Colonic mucosa (tissue), 4 donors: ENCODE results near the gene SRCIN1. TPM values are rescaled to one million over a fixed set of nuclear protein-coding genes. Genes with fewer than 3 reads are reported as not detected.
"Not testable (repeated sequence)": the region's sequence is repeated elsewhere in the genome, so short reads cannot be mapped to it uniquely, and the experiment has no call there.

Experiments used
- DNase-seq: peaks from one replicate; pipeline ENCODE4 v3.0.0-alpha.2; 2020
- H3K27ac ChIP-seq: fragments of 200-600 bp; one replicate; pipeline ENCODE4 v1.8.0; 2021
- H3K27me3 ChIP-seq: fragments of 200-600 bp; one replicate; pipeline ENCODE4 v1.8.0; 2021
- H3K36me3 ChIP-seq: fragments of 200-600 bp; one replicate; pipeline ENCODE4 v1.8.0; 2021
- H3K4me1 ChIP-seq: fragments of 200-600 bp; one replicate; pipeline ENCODE4 v1.8.0; 2021; ENCODE audit warnings: mild to moderate bottlenecking
- H3K4me3 ChIP-seq: fragments of 200-600 bp; one replicate; pipeline ENCODE4 v1.8.0; 2021
- H3K9ac ChIP-seq, 2 donors: one replicate each; pipeline ENCODE4 v1.7.0; 2013; ENCODE audit warnings: control low read depth in 2 of 2, low read depth in 2 of 2, low read length in 2 of 2
- H3K9me3 ChIP-seq: fragments of 200-600 bp; one replicate; pipeline ENCODE4 v1.8.0; 2021
- intact Hi-C: fragments of 100-400 bp; cut with DNase I; formaldehyde crosslinking; loops from one replicate; pipeline ENCODE4 v1.14.1; 2022
- total RNA-seq, 2 donors: library from RNA; stranded (reverse); fragmentation: NEBNext Ultra II Directional in 1 of 2; extraction: Animal tissue kit (Norgen Biotek cat#: 25700) in 1 of 2; gene quantifications; one replicate each; pipeline ENCODE4 v1.2.1, GENCODE V29; 2021
- TF ChIP-seq, protein P1 (sequence below): fragments of 200-600 bp; IDR thresholded peaks from one replicate; pipeline ENCODE4 v1.8.0; 2022; ENCODE audit warnings: antibody characterized with exemption, mild to moderate bottlenecking
- donor health status: healthy.
- donor health status: DM: no; HTN: no; CAD: no.
- donor health status: DM: no; HTN: no; CAD: no.

SRCIN1 gene
- total RNA-seq, 2 donors from 2014 or later = 1.1 to 4.2 TPM

GRCh38 chr17:38508954-38509771 lies 96.6 kb downstream of the SRCIN1 start:
- Histone ChIP-seq H3K4me1 (no peaks in the 10 kb centered on the region), H3K9ac (no peak overlapping the region), H3K36me3 (no peaks in the 10 kb centered on the region), H3K9me3 (no peaks in the 10 kb centered on the region), H3K4me3 (no peak overlapping the region), H3K27me3 (peaks cover 22% of the 10 kb centered on the region), H3K27ac (no peak overlapping the region)
- DNase-seq = peak; percentile 74
- TF ChIP-seq, protein P1, sequence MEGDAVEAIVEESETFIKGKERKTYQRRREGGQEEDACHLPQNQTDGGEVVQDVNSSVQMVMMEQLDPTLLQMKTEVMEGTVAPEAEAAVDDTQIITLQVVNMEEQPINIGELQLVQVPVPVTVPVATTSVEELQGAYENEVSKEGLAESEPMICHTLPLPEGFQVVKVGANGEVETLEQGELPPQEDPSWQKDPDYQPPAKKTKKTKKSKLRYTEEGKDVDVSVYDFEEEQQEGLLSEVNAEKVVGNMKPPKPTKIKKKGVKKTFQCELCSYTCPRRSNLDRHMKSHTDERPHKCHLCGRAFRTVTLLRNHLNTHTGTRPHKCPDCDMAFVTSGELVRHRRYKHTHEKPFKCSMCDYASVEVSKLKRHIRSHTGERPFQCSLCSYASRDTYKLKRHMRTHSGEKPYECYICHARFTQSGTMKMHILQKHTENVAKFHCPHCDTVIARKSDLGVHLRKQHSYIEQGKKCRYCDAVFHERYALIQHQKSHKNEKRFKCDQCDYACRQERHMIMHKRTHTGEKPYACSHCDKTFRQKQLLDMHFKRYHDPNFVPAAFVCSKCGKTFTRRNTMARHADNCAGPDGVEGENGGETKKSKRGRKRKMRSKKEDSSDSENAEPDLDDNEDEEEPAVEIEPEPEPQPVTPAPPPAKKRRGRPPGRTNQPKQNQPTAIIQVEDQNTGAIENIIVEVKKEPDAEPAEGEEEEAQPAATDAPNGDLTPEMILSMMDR = peak; percentile 57
- intact Hi-C loops = no loop called here

DNA sequence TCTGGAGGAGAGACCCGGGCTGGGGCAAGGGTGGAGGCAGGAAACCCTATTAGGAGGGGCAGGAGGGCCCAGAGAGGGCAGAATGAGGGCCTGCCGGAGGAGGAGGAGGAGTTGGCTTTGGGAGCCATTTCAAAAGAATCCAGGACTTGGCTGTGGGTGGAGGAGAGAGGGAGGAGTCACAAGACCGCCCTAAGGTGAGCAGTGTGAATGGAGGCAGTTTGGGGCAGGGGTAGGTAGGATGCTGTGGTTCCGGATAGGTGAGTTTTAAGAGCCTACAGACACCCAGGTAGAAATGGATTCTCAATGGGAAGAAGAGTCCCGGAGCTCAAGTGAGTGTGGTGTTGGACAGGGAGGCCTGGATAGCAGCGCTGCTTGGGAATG lies 97.2 kb downstream of the SRCIN1 start:
- Histone ChIP-seq H3K9me3 (no peaks in the 10 kb centered on the region), H3K27ac (no peak overlapping the region), H3K4me3 (no peak overlapping the region), H3K27me3 (peaks cover 22% of the 10 kb centered on the region), H3K9ac (no peak overlapping the region), H3K36me3 (no peaks in the 10 kb centered on the region), H3K4me1 (no peaks in the 10 kb centered on the region)
- TF ChIP-seq, protein P1 = no peak
- intact Hi-C loops = no loop called here
- DNase-seq = no peak

GRCh38 chr17:38507921-38508569 lies 97.7 kb downstream of the SRCIN1 start:
- Histone ChIP-seq H3K36me3 (no peaks in the 10 kb centered on the region), H3K4me3 (no peak overlapping the region), H3K4me1 (no peaks in the 10 kb centered on the region), H3K27ac (no peak overlapping the region), H3K9me3 (no peaks in the 10 kb centered on the region), H3K27me3 (peaks cover 22% of the 10 kb centered on the region), H3K9ac (no peak overlapping the region)
- intact Hi-C loops = no loop called here
- no peak for DNase-seq
- TF ChIP-seq, protein P1 = no peak

DNA sequence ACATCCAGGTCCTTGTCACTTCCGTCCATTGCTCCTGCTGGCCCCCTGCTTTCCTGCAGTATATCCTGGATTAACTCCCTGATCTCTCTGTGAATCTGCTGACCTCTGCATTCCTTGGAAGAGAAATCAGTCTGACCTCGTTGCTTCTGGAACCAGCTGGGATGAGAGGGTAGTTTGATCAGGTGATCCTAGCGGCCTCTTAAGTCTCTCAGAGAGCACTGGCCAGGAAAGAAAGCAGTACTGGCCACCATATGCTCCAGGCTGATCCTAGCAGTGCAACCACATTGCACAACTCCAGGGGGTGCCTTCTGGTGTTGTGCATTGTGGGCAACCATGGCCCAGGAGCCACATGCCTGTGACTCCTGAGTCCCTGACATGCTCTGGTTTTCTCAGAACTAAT lies 98.3 kb downstream of the SRCIN1 start:
- no peaks in the 10 kb centered on the region for H3K36me3 ChIP-seq
- DNase-seq = no peak

DNA sequence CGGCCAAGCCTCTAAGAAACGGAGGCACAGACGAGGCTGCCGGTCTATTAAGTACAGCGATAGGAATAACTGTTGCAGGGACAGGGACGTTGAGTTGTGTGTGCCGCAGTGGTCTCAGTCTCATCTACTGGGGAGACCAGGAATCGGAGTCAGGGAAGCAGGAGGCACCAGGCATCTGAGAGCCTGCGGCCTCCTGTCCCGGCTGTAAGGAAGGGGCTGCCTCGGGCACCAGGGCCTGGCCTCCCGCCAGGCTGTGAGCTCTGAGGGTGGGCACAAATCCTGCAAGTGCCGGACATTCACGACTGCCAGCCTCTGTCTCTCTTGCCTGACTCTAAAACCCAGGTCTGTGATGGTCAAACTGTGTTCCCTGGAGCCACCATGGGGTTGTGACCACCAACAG lies 101.5 kb downstream of the SRCIN1 start:
- H3K9ac ChIP-seq = no peak overlapping the region
- H3K4me1 ChIP-seq = no peaks in the 10 kb centered on the region
- H3K4me3 ChIP-seq = no peak overlapping the region
- no peak for DNase-seq
- H3K27me3 ChIP-seq = peaks cover 1% of the 10 kb centered on the region
- H3K9me3 ChIP-seq = no peaks in the 10 kb centered on the region
- intact Hi-C loops = no loop called here
- TF ChIP-seq, protein P1 = no peak
- no peaks in the 10 kb centered on the region for H3K36me3 ChIP-seq
- H3K27ac ChIP-seq = no peak overlapping the region

More for the DNA sequence above, 98.3 kb downstream of the SRCIN1 start:
- no peak overlapping the region for H3K4me3 ChIP-seq
- no peaks in the 10 kb centered on the region for H3K9me3 ChIP-seq
- intact Hi-C loops = no loop called here
- no peaks in the 10 kb centered on the region for H3K4me1 ChIP-seq
- no peak overlapping the region for H3K9ac ChIP-seq
- TF ChIP-seq, protein P1 = no peak
- H3K27me3 ChIP-seq = peaks cover 22% of the 10 kb centered on the region
- no peak overlapping the region for H3K27ac ChIP-seq

GRCh38 chr17:38503286-38503913 lies 102.4 kb downstream of the SRCIN1 start:
- intact Hi-C loops = not testable (repeated sequence)

GRCh38 chr17:38501718-38502117 lies 104.0 kb downstream of the SRCIN1 start:
- H3K9ac ChIP-seq, H3K27ac ChIP-seq, H3K36me3 ChIP-seq, H3K9me3 ChIP-seq, intact Hi-C loops, H3K4me1 ChIP-seq, H3K4me3 ChIP-seq, DNase-seq, H3K27me3 ChIP-seq: not testable (repeated sequence)

More at GRCh38 chr17:38503286-38503913, 102.4 kb downstream of the SRCIN1 start:
- not testable (repeated sequence) for H3K4me1 ChIP-seq, DNase-seq, H3K9ac ChIP-seq, H3K27me3 ChIP-seq, H3K9me3 ChIP-seq, H3K36me3 ChIP-seq, H3K27ac ChIP-seq, H3K4me3 ChIP-seq

- DNase-seq, H3K9me3 ChIP-seq, intact Hi-C loops, H3K4me1 ChIP-seq, H3K36me3 ChIP-seq, H3K9ac ChIP-seq, H3K27ac ChIP-seq, H3K4me3 ChIP-seq, H3K27me3 ChIP-seq: not testable (repeated sequence)
Measured at GRCh38 chr17:38499230-38499629, 106.5 kb downstream of the SRCIN1 start.
